Tibial nerve (tissue), 4 donors: ENCODE results near the gene MRPL40. TPM values are rescaled to one million over a fixed set of nuclear protein-coding genes. Genes with fewer than 3 reads are reported as not detected.
A peak's percentile ranks its signal among the peaks of the same experiment; 100 is the strongest.

Source experiments
- DNase-seq, 2 donors: peaks; one replicate each; pipeline ENCODE4 v3.0.0-alpha.2; 2019; ENCODE audit warnings: low spot score in 2 of 2
- H3K27ac ChIP-seq, 4 donors: fragments of 200-600 bp; sonication (generic) in 3 of 4; one replicate each; pipeline ENCODE4 v1.5.1; 2017 to 2019; ENCODE audit warnings: mild to moderate bottlenecking in 1 of 4
- H3K27me3 ChIP-seq, 2 donors: fragments of 200-600 bp; sonication (generic) in 1 of 2; one replicate each; pipeline versions ENCODE4 v1.5.1 to v1.6.0; 2017 to 2019
- H3K36me3 ChIP-seq, 3 donors: fragments of 200-600 bp; sonication (generic); one replicate each; pipeline ENCODE4 v1.5.1; 2018 to 2019
- H3K4me1 ChIP-seq, 4 donors: fragments of 200-600 bp; sonication (generic) in 3 of 4; one replicate each; pipeline ENCODE4 v1.5.1; 2017 to 2019
- H3K4me3 ChIP-seq, 4 donors: fragments of 200-600 bp; sonication (generic) in 3 of 4; one replicate each; pipeline ENCODE4 v1.5.1; 2017 to 2019; ENCODE audit warnings: mild to moderate bottlenecking in 1 of 4, moderate library complexity in 1 of 4
- H3K9me3 ChIP-seq, 4 donors: fragments of 200-600 bp; sonication (generic) in 3 of 4; one replicate each; pipeline ENCODE4 v1.5.1; 2017 to 2019
- EP300 ChIP-seq, 2 donors: sonication (generic); formaldehyde crosslinking; IDR thresholded peaks; one replicate each; pipeline ENCODE4 v1.6.1; 2017; ENCODE audit warnings: antibody characterized with exemption in 2 of 2, mild to moderate bottlenecking in 1 of 2
- POLR2A ChIP-seq, 2 donors: fragments of 450-650 bp; IDR thresholded peaks; one replicate each; pipeline ENCODE4 v1.6.1; 2017; ENCODE audit warnings: antibody characterized with exemption in 2 of 2, mild to moderate bottlenecking in 2 of 2, moderate library complexity in 2 of 2
- WGBS, 2 donors: methylation state at CpG; one replicate each; pipeline ENCODE4 v1.1.5; 2018; 5-methylcytosine and 5-hydroxymethylcytosine counted together
- total RNA-seq, 4 donors: library from RNA; depleted of rRNA; stranded (reverse); fragments of >200 nt; gene quantifications; one replicate each; pipeline ENCODE4 v1.1.0, GENCODE V29; 2016
- TF ChIP-seq, protein P1 (sequence below), 5 experiments: fragments of 200-600 bp in 3 of 5; fragments of 450-650 bp in 2 of 5; sonication (generic) in 3 of 5; IDR thresholded peaks; one replicate each; pipeline ENCODE4 v1.5.1; 2016 to 2019; ENCODE audit warnings: antibody characterized with exemption in 5 of 5, mild to moderate bottlenecking in 3 of 5, moderate library complexity in 2 of 5

MRPL40 gene
- total RNA-seq, 4 donors from 2014 or later: 11.4 to 37.8 (median 23.8) TPM

DNA sequence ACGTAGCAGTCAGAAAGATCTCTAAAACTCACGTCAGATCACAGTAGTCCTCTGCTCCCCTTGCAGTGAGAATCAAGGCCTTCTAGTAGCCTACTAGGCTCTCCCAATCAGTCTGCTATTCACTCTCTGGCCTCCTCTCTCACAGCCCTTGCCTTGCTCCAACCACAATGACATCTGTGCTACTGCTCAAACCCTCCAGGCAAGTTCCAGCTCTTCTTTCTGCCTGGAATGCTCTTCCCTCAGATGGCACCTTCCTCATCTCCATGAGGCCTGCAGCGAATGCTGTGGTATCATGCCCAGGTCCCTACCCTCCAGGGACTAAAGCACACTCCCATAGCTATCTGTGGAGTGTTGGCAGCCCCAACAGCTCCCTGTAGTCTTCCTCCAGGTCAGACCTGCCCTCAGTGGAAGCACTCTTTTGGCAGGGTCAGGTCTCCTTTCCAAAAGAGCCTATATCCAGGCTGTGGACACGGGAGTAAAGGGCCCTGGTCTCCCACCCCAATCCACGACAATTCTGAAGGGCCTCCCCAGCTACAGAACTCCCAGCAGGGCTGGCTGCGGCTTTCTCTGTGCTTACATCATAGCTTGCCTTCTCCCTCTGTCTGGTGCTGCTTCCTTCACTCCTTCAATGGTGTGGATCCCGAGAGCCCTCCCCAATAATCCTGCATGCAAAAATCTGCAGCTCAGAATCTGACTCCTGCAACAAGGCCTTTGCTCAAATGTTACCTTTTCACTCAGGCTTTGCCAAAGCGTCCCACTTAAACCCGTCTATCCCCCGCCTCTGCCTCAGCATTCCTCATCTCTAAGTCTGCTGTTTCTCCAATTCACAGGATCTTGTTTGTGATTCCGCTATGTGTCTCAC is 9.7 kb upstream of the MRPL40 start:
- no peaks in the 10 kb centered on the region for H3K27me3 ChIP-seq
- H3K27ac ChIP-seq: peak overlapping the region in 1 of 4 donors; percentile 31
- TF ChIP-seq POLR2A (IDR thresholded peaks at IDR 0.05): no peak
- TF ChIP-seq EP300 (IDR thresholded peaks at IDR 0.05): no peak
- TF ChIP-seq, protein P1, sequence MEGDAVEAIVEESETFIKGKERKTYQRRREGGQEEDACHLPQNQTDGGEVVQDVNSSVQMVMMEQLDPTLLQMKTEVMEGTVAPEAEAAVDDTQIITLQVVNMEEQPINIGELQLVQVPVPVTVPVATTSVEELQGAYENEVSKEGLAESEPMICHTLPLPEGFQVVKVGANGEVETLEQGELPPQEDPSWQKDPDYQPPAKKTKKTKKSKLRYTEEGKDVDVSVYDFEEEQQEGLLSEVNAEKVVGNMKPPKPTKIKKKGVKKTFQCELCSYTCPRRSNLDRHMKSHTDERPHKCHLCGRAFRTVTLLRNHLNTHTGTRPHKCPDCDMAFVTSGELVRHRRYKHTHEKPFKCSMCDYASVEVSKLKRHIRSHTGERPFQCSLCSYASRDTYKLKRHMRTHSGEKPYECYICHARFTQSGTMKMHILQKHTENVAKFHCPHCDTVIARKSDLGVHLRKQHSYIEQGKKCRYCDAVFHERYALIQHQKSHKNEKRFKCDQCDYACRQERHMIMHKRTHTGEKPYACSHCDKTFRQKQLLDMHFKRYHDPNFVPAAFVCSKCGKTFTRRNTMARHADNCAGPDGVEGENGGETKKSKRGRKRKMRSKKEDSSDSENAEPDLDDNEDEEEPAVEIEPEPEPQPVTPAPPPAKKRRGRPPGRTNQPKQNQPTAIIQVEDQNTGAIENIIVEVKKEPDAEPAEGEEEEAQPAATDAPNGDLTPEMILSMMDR (IDR thresholded peaks at IDR 0.05): no peak
- 69 to 71% methylated on average over 11 of the region's 11 CpGs for WGBS, 2 donors
- H3K9me3 ChIP-seq: no peaks in the 10 kb centered on the region
- H3K4me1 ChIP-seq: peaks cover 0 to 43% (median 0%) of the 10 kb centered on the region in 4 donors
- DNase-seq: no peak
- H3K36me3 ChIP-seq: peaks cover 0 to 10% (median 0%) of the 10 kb centered on the region in 3 donors
- H3K4me3 ChIP-seq: no peak overlapping the region

DNA sequence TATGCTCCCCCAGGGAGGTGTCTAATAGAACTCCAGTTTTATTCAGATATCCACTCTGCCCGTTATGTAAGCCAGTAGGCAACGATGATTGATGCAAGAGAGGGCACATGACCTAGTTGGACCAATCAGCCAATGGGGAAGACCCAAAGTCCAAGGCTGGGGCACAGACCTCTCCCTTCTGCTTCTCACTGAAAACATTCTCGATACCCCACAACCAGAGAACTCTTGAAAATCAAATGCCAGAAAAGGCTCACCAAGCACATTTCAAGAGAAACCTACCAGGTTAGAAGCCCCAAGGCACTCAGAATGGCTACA is 8.2 kb upstream of the MRPL40 start:
- no peak for TF ChIP-seq EP300 (IDR thresholded peaks at IDR 0.05)
- TF ChIP-seq, protein P1 (IDR thresholded peaks at IDR 0.05): no peak
- TF ChIP-seq POLR2A (IDR thresholded peaks at IDR 0.05): no peak
- H3K27me3 ChIP-seq: no peaks in the 10 kb centered on the region
- WGBS, 2 donors: 83 to 87% methylated on average over 3 of the region's 3 CpGs
- peaks cover 0 to 8% (median 0%) of the 10 kb centered on the region in 3 donors for H3K36me3 ChIP-seq
- H3K27ac ChIP-seq: no peak overlapping the region
- peaks cover 0 to 51% (median 1%) of the 10 kb centered on the region in 4 donors for H3K4me1 ChIP-seq
- H3K4me3 ChIP-seq: no peak overlapping the region
- H3K9me3 ChIP-seq: no peaks in the 10 kb centered on the region
- DNase-seq: no peak

DNA sequence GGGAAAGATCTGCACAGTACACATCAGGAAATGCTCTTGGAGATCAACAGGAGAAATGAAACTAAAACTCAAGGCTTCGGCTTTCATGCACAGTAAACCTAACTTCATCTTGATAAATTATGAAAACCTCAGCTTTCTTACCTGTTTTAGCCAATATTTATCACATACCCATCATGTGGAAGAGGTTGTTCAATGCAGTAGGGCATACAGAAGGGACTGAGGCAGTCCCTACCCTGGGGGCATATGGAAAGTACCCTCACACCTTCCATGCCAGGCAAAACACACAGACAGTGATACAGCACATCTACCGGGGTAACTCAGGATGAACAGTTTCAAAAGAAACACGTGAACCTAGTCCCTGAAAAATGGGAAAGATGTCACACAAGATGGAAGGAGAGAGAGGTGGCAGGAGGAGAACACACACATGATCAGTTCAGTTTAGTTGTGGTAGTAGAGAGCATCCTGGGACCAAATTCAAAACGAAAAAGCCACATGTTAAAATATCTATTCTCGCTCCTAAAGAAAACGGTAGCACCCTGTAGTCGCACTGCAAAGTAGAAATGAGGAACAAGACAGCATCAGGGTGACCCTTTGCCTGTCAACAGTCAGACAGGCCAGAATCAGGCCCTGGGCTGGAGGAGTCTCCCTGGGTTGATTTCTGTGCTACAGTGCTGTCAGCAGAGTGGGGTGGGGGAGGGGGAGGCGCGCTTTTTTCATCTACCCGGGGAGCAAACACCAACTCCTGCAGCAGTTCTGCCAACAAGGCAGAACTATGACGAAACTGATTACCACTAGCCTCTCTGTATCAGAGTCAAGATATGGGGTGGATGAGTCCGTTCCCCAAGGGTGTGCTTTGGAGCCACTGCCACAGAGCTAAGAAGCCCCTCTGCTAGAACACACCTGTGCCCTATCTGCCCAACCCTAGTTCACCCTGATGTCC is 2.1 kb upstream of the MRPL40 start:
- Histone ChIP-seq H3K27ac (peak overlapping the region in 3 of 4 donors; percentile 60 to 99 (median 69)), H3K27me3 (no peaks in the 10 kb centered on the region), H3K4me3 (peak overlapping the region; percentile 76 to 98 (median 96)), H3K4me1 (peaks cover 0 to 54% (median 25%) of the 10 kb centered on the region in 4 donors), H3K9me3 (no peaks in the 10 kb centered on the region), H3K36me3 (peaks cover 0 to 22% (median 0%) of the 10 kb centered on the region in 3 donors)
- DNase-seq: no peak
- 15 to 18% methylated on average over 12 of the region's 12 CpGs for WGBS, 2 donors
- TF ChIP-seq, protein P1 (IDR thresholded peaks at IDR 0.05): no peak

DNA sequence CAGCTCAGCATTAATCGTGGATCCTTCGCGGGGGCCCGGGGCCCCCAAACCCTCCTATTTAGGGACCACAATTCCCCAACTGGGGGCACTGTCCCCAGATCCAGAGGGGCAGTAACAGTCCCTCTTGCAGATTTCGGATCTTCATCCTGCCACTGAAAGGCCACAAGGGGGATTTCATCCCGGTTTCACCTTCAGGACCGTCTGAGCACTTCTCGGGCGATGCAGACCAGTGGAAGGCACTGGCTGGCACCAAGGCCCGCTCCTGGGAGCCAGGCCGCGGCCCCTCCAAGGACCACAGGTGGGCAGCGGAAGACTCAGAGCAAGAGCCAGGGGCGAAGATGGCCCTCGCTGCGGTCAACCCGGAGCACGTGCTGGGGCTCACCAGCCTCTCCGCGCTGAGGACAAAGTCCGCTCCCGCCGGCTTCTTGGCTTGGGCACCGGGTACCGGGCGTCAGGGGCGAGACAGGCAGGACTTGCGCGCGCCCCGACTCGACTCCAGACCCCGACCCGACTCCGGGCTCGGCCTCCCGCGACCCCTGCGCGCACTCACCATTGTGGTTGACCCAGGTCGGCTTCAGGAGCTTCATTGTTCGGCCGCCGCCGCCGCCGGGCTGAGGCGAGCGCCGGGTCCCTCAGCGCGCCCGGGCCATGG is 1.3 kb upstream of the MRPL40 start:
- Histone ChIP-seq H3K36me3 (peaks cover 0 to 30% (median 0%) of the 10 kb centered on the region in 3 donors), H3K27ac (peak overlapping the region in 3 of 4 donors; percentile 60 to 99 (median 69)), H3K4me3 (peak overlapping the region; percentile 76 to 98 (median 96)), H3K9me3 (no peaks in the 10 kb centered on the region), H3K4me1 (peaks cover 0 to 50% (median 25%) of the 10 kb centered on the region in 4 donors), H3K27me3 (no peaks in the 10 kb centered on the region)
- TF ChIP-seq EP300 (IDR thresholded peaks at IDR 0.05) (no peak), POLR2A (IDR thresholded peaks at IDR 0.05) (no peak)
- TF ChIP-seq, protein P1 (IDR thresholded peaks at IDR 0.05): no peak
- no peak for DNase-seq
- WGBS, 2 donors: 0 to 2% methylated on average over 16 to 24 of the region's 53 CpGs
